ENCODE measurements around the gene FAM222A.

FAM222A gene

DNA sequence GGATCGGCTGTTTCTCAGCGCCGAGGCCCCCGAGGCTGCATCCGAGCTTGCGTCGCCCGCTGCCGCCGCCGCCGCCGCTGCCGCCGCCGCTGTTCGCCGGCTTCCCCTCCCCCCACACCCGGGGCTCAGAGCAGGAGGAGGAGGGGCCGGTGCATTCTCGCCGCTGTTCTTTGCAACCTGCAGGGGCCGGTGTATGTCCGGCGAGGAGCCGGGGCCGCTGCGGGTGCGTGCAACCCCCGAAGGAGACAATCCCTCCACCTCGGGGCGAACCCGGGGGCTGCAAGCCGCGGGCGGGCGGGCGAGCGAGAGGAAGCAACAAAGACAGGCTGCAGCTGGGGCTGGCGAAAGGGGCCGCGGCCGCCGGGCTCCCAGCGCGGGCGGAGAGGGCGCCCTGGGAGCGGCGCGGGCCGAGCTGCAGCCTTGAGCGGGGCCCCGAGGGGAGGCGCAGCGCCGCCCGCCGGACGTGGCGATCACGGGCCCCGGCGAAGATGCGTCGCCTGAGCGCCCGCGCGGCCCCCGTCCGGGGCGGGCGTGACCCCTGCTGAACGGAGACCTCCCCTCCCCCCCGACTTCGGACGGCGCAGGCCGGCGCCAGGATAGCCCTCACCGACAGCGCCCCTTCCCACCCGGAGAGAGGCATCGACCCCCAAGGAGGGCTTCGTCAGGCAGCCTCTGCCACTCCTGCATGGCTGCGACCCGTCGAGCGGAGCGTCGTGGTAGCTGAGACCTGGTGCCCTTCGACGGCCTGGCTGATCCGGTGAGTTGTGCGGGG, 702 bp downstream of the FAM222A start (continued):
- TF ChIP-seq REST (tag by site-specific recombination; IDR thresholded peaks at IDR 0.05) (0 out of 2 replicates have a peak, but pooled peaks have one; percentile 14), ZNF792 (tag by site-specific recombination; IDR thresholded peaks at IDR 0.05) (no peak), ZNF433 (tag by site-specific recombination; IDR thresholded peaks at IDR 0.05; ENCODE audit: low read depth) (no peak), SALL2 (tag by site-specific recombination; IDR thresholded peaks at IDR 0.05; ENCODE audit: borderline replicate concordance) (0 out of 2 replicates have a peak, but pooled peaks have one; percentile 18), ZNF76 (tag by site-specific recombination; IDR thresholded peaks at IDR 0.05; ENCODE audit: borderline replicate concordance, low read depth) (no peak), ZIC2 (tag by site-specific recombination; IDR thresholded peaks at IDR 0.05) (peak; percentile 30), ZXDB (tag by site-specific recombination; IDR thresholded peaks at IDR 0.05) (peak; percentile 68), ZNF140 (tag by site-specific recombination; IDR thresholded peaks at IDR 0.05) (no peak), ZNF785 (tag by site-specific recombination; IDR thresholded peaks at IDR 0.05) (0 out of 2 replicates have a peak, but pooled peaks have one; percentile 20), ZNF362 (tag by site-specific recombination; IDR thresholded peaks at IDR 0.05) (no peak), ZNF335 (tag by site-specific recombination; conservative IDR thresholded peaks at IDR 0.05) (peak; percentile 83), ZNF2 (tag by site-specific recombination; IDR thresholded peaks at IDR 0.05) (0 out of 2 replicates have a peak, but pooled peaks have one; percentile 35), ZNF600 (tag by site-specific recombination; IDR thresholded peaks at IDR 0.05) (no peak), ZNF660 (tag by site-specific recombination; IDR thresholded peaks at IDR 0.05) (0 out of 2 replicates have a peak, but pooled peaks have one; percentile 38), ZBTB8A (tag by site-specific recombination; IDR thresholded peaks at IDR 0.05) (peak; percentile 88), ZBTB26 (tag by site-specific recombination; optimal IDR thresholded peaks at IDR 0.05) (peak; percentile 74), ZNF561 (tag by site-specific recombination; IDR thresholded peaks at IDR 0.05; ENCODE audit: borderline replicate concordance) (peak; percentile 59; the same call in 1 of the 2 replicates), ZNF629 (tag by site-specific recombination; IDR thresholded peaks at IDR 0.05) (0 out of 2 replicates have a peak, but pooled peaks have one; percentile 26), ZFHX2 (tag by site-specific recombination; conservative IDR thresholded peaks at IDR 0.05) (peak; percentile 38; the same call in 1 of the 2 replicates), SCRT1 (tag by site-specific recombination; IDR thresholded peaks at IDR 0.05; ENCODE audit: borderline replicate concordance) (no peak), ZNF677 (tag by site-specific recombination; IDR thresholded peaks at IDR 0.05) (0 out of 2 replicates have a peak, but pooled peaks have one; percentile 19), SP7 (tag by site-specific recombination; IDR thresholded peaks at IDR 0.05) (peak; percentile 45; the same call in 1 of the 2 replicates), KLF10 (tag by site-specific recombination; IDR thresholded peaks at IDR 0.05) (0 out of 2 replicates have a peak, but pooled peaks have one; percentile 21)
- TF ChIP-seq, protein P1, sequence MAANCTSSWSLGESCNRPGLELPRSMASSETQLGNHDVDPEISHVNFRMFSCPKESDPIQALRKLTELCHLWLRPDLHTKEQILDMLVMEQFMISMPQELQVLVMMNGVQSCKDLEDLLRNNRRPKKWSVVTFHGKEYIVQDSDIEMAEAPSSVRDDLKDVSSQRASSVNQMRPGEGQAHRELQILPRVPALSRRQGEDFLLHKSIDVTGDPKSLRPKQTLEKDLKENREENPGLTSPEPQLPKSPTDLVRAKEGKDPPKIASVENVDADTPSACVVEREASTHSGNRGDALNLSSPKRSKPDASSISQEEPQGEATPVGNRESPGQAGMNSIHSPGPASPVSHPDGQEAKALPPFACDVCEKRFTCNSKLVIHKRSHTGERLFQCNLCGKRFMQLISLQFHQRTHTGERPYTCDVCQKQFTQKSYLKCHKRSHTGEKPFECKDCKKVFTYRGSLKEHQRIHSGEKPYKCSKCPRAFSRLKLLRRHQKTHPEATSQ (tag by site-specific recombination; IDR thresholded peaks at IDR 0.05), result 0 out of 2 replicates have a peak, but pooled peaks have one; percentile 18
- TF ChIP-seq, protein P2, sequence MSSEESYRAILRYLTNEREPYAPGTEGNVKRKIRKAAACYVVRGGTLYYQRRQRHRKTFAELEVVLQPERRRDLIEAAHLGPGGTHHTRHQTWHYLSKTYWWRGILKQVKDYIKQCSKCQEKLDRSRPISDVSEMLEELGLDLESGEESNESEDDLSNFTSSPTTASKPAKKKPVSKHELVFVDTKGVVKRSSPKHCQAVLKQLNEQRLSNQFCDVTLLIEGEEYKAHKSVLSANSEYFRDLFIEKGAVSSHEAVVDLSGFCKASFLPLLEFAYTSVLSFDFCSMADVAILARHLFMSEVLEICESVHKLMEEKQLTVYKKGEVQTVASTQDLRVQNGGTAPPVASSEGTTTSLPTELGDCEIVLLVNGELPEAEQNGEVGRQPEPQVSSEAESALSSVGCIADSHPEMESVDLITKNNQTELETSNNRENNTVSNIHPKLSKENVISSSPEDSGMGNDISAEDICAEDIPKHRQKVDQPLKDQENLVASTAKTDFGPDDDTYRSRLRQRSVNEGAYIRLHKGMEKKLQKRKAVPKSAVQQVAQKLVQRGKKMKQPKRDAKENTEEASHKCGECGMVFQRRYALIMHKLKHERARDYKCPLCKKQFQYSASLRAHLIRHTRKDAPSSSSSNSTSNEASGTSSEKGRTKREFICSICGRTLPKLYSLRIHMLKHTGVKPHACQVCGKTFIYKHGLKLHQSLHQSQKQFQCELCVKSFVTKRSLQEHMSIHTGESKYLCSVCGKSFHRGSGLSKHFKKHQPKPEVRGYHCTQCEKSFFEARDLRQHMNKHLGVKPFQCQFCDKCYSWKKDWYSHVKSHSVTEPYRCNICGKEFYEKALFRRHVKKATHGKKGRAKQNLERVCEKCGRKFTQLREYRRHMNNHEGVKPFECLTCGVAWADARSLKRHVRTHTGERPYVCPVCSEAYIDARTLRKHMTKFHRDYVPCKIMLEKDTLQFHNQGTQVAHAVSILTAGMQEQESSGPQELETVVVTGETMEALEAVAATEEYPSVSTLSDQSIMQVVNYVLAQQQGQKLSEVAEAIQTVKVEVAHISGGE (tag by site-specific recombination; conservative IDR thresholded peaks at IDR 0.05; ENCODE audit: low read depth), result peak; percentile 15; the same call in 1 of the 2 replicates

All from HEK293 (cell line).